ENCODE results near the gene DGKE. TPM values are rescaled to one million over a fixed set of nuclear protein-coding genes. Genes with fewer than 3 reads are reported as not detected.

Gene DGKE
- total and polyA plus RNA-seq, 2 of the 8 experiments (the other 6 are each of a cell fraction or from before 2014, with no cell fraction given) = 1.7 to 7.4 TPM

DNA sequence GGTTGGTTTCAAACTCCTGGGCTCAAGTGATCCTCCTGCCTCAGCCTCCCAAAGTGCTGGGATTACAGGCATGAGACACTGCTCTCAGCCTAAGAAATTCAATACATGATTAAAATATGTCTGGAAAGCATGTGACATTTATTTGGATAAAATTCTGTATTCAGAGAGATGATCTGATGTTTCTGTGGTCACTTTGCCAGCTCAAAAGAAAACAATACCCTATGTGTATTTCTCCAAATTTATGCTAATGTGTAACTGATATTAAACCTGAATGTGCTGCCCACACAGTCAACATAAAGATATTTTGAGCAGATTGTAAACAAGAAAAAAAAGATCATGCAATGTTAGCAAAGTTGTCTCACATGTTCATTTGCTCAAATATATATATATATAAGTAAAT, 16.9 kb upstream of the DGKE start:
- no peaks in the 10 kb centered on the region for H3K36me3 ChIP-seq (ENCODE audit: control insufficient read depth in 2 of 4, insufficient read depth in 4 of 4, low read length in 3 of 4)
- no peak overlapping the region for H2BK120ac ChIP-seq (replicated peaks; ENCODE audit: low read depth, low read length)
- FAIRE-seq (no peak), DNase-seq (ENCODE audit: low read depth in 1 of 2, low spot score in 2 of 2) (no peak)
- H3K23me2 ChIP-seq (ENCODE audit: low read depth, low read length) = no peaks in the 10 kb centered on the region
- ChIA-PET POLR2A (ENCODE audit: partially characterized antibody) (no interaction called here), CTCF (ENCODE audit: partially characterized antibody) (interaction anchor here (0.6 to 1.2 kb wide), 5 partner anchors 123 to 985 kb away, joined by 3 read pairs; no protein-coding TSS in a partner anchor)
- H4K5ac ChIP-seq (ENCODE audit: insufficient read length, low read depth, low read length) = no peak overlapping the region
- no peak overlapping the region for H4K91ac ChIP-seq (replicated peaks; ENCODE audit: insufficient read length, low read length)
- no peak overlapping the region for H2BK20ac ChIP-seq (ENCODE audit: low read length)
- no peak for TF ChIP-seq KDM4A (IDR thresholded peaks at IDR 0.05; ENCODE audit: low read depth, low read length, severe bottlenecking)
- no peak for TF ChIP-seq TCF12 (IDR thresholded peaks at IDR 0.05; ENCODE audit: low read depth, low read length)
- TF ChIP-seq NRF1 (IDR thresholded peaks at IDR 0.05; ENCODE audit: low read depth, low read length) = no peak
- TF ChIP-seq SP2 (IDR thresholded peaks at IDR 0.05; ENCODE audit: low read length) = no peak
- no peak for TF ChIP-seq TAF7 (optimal IDR thresholded peaks at IDR 0.05; ENCODE audit: borderline replicate concordance, low read depth, low read length)
- TF ChIP-seq GABPA (IDR thresholded peaks at IDR 0.05; ENCODE audit: borderline replicate concordance, insufficient read depth, low read length) = no peak
- TF ChIP-seq ASH2L (IDR thresholded peaks at IDR 0.05; ENCODE audit: low read length) = no peak
- no peak for TF ChIP-seq KDM5A (IDR thresholded peaks at IDR 0.05; ENCODE audit: low read length)
- H3K9ac ChIP-seq (replicated peaks in 1 of 4; ENCODE audit: extremely low read depth in 1 of 4, low read depth in 3 of 4, low read length in 3 of 4) = no peak overlapping the region
- H4K20me1 ChIP-seq (replicated peaks in 1 of 2; ENCODE audit: control insufficient read depth in 1 of 2, insufficient read depth in 2 of 2, low read length in 2 of 2) = no peaks in the 10 kb centered on the region
- H3K27me3 ChIP-seq (replicated peaks in 1 of 4; ENCODE audit: control insufficient read depth in 3 of 4, extremely low read depth in 1 of 4, insufficient read depth in 3 of 4, low read length in 3 of 4) = no peaks in the 10 kb centered on the region
- H3K4me1 ChIP-seq (replicated peaks in 1 of 4; ENCODE audit: control insufficient read depth in 3 of 4, insufficient read depth in 4 of 4, low read length in 3 of 4) = no peaks in the 10 kb centered on the region
- no peak overlapping the region for H2BK15ac ChIP-seq (ENCODE audit: low read length)
- no peak overlapping the region for H3K27ac ChIP-seq (ENCODE audit: low read depth, low read length)
- no peak overlapping the region for H3K4ac ChIP-seq (replicated peaks; ENCODE audit: insufficient read length, low read depth, low read length)
- no peaks in the 10 kb centered on the region for H3K79me2 ChIP-seq (ENCODE audit: control insufficient read depth in 1 of 2, insufficient read depth in 2 of 2, low read length in 2 of 2)
- H2BK5ac ChIP-seq (ENCODE audit: low read depth, low read length) = no peak overlapping the region
- no peak overlapping the region for H3K23ac ChIP-seq (ENCODE audit: insufficient read length)
- no peak overlapping the region for H3K4me3 ChIP-seq (ENCODE audit: extremely low read depth in 1 of 4, insufficient read depth in 2 of 4, low read depth in 3 of 4, low read length in 4 of 4)
- no peak overlapping the region for H2AK5ac ChIP-seq (ENCODE audit: low read depth, low read length)
- H2AFZ ChIP-seq (ENCODE audit: low read length) = no peak overlapping the region
- no peak overlapping the region for H3K18ac ChIP-seq (ENCODE audit: extremely low read depth, low read length)
- no peak overlapping the region for H3K56ac ChIP-seq (replicated peaks; ENCODE audit: insufficient read length, low read depth, low read length)
- H2BK12ac ChIP-seq (ENCODE audit: low read depth, low read length) = no peak overlapping the region
- no peaks in the 10 kb centered on the region for H3K79me1 ChIP-seq (ENCODE audit: low read depth, low read length)
- H3K4me2 ChIP-seq (ENCODE audit: insufficient read depth in 1 of 2, low read depth in 2 of 2, low read length in 2 of 2) = no peak overlapping the region
- no peaks in the 10 kb centered on the region for H3K9me3 ChIP-seq (ENCODE audit: insufficient read depth in 2 of 2, low read depth in 1 of 2, low read length in 1 of 2)
- no peak overlapping the region for H4K8ac ChIP-seq (ENCODE audit: extremely low read depth, insufficient read depth, low read length)
- no peak overlapping the region for H3K14ac ChIP-seq (ENCODE audit: insufficient read length)
